Panc1 (cell line): ENCODE results near the gene SLC3A2. TPM values are rescaled to one million over a fixed set of nuclear protein-coding genes. Genes with fewer than 3 reads are reported as not detected.

ENCODE experiments used
- ATAC-seq: fragments of 200-7000 bp; cut with Tn5 transposase; 2 replicates; pipeline ENCODE4 v1.9.1; 2020; ENCODE audit warnings: mild to moderate bottlenecking, moderate library complexity
- BruUV-seq: library from RNA; stranded (reverse); fragments of 400-500 nt; replicated peaks from 2 replicates; lab custom pipeline; 2021; lab: Mats Ljungman, UMichigan
- CTCF ChIA-PET: fragments of 300-600 bp; sonication (Branson Sonifier 250); formaldehyde crosslinking; loops from one replicate; lab custom pipeline; 2022; ENCODE audit warnings: antibody characterized with exemption; lab: Charles Lee
- POLR2A ChIA-PET: fragments of 300-600 bp; sonication (Branson Sonifier 250); formaldehyde crosslinking; loops from one replicate; lab custom pipeline; 2022; ENCODE audit warnings: antibody characterized with exemption; lab: Charles Lee
- DNase-seq: peaks from one replicate; pipeline ENCODE4 v3.0.0-alpha.2; 2010; ENCODE audit warnings: low read depth, low spot score
- H3K27ac ChIP-seq: 2 replicates; pipeline ENCODE4 v1.5.1; 2011; ENCODE audit warnings: mild to moderate bottlenecking, low read length, inconsistent platforms
- H3K27me3 ChIP-seq: fragments of 200-500 bp; sonication (Bioruptor generic); 2 replicates; pipeline ENCODE4 v1.6.0; 2014; ENCODE audit warnings: low read length, inconsistent platforms; ENCODE audit not compliant: control insufficient read depth, insufficient read depth
- H3K36me3 ChIP-seq: fragments of 200-500 bp; sonication (Bioruptor generic); 2 replicates; pipeline ENCODE4 v1.5.1; 2014; ENCODE audit warnings: inconsistent platforms, mild to moderate bottlenecking, low read length, moderate library complexity; ENCODE audit not compliant: control insufficient read depth, insufficient read depth
- H3K4me1 ChIP-seq: 2 replicates; pipeline ENCODE4 v1.5.1; 2011; ENCODE audit warnings: inconsistent platforms, mild to moderate bottlenecking, low read length, moderate library complexity; ENCODE audit not compliant: control insufficient read depth, insufficient read depth
- H3K4me3 ChIP-seq, 2 experiments: 2 replicates each; pipeline ENCODE4 v1.5.1; 2011 to 2012; ENCODE audit warnings: low read depth in 2 of 2, low read length in 2 of 2, mild to moderate bottlenecking in 2 of 2, inconsistent platforms in 1 of 2, moderate library complexity in 1 of 2
- H3K9me3 ChIP-seq: fragments of 200-500 bp; sonication (Bioruptor generic); 2 replicates; pipeline ENCODE4 v1.5.1; 2014; ENCODE audit warnings: low read depth, mild to moderate bottlenecking, inconsistent platforms, low read length, moderate library complexity; ENCODE audit not compliant: control insufficient read depth, insufficient read depth
- CTCF ChIP-seq: fragments of 450-650 bp; IDR thresholded peaks from 2 replicates; pipeline ENCODE4 v1.5.1; 2017; ENCODE audit warnings: mild to moderate bottlenecking
- POLR2AphosphoS5 ChIP-seq: IDR thresholded peaks from 2 replicates; pipeline ENCODE4 v1.6.1; 2012; ENCODE audit warnings: mild to moderate bottlenecking, low read depth, low read length, moderate library complexity
- REST ChIP-seq, 2 experiments: IDR thresholded peaks; 2 replicates each; pipeline ENCODE4 v1.6.1; 2011 to 2012; ENCODE audit warnings: low read depth in 2 of 2, control low read depth in 1 of 2, low read length in 1 of 2, mild to moderate bottlenecking in 1 of 2, moderate library complexity in 1 of 2; ENCODE audit not compliant: insufficient read depth in 1 of 2
- SIN3A ChIP-seq: IDR thresholded peaks from 2 replicates; pipeline ENCODE4 v1.6.1; 2012; ENCODE audit warnings: low read depth, mild to moderate bottlenecking, low read length, moderate library complexity, borderline replicate concordance; ENCODE audit not compliant: insufficient read depth
- TCF7L2 ChIP-seq: IDR thresholded peaks from 2 replicates; pipeline ENCODE4 v1.6.1; 2011; ENCODE audit warnings: mild to moderate bottlenecking, low read depth, low read length, inconsistent platforms
- in situ Hi-C: cut with HindIII; loops from 2 replicates; pipeline ENCODE4 v1.10.0; 2016; ENCODE audit warnings: low sequenced_read_pairs, low pct_unique_long_range_greater_than_20kb
- intact Hi-C: fragments of 100-400 bp; cut with micrococcal nuclease; formaldehyde crosslinking; loops from one replicate; pipeline ENCODE4 v1.10.0; 2022; ENCODE audit not compliant: unreplicated experiment
- total RNA-seq: library from RNA; stranded (reverse); gene quantifications from one replicate; pipeline ENCODE4 v1.2.1, GENCODE V29; 2021; ENCODE audit not compliant: unreplicated experiment

SLC3A2 gene
- total RNA-seq, 1 experiment from 2014 or later: 184 TPM

GRCh38 chr11:62925308-62925707 lies 44.6 kb downstream of the SLC3A2 start:
- no peaks in the 10 kb centered on the region for H3K36me3 ChIP-seq
- H3K9me3 ChIP-seq: no peaks in the 10 kb centered on the region
- DNase-seq (no peak), ATAC-seq (no peak)
- no TSS peak for BruUV-seq
- in situ Hi-C loops: no loop called here
- H3K4me1 ChIP-seq: peaks cover 7% of the 10 kb centered on the region; the same call in 1 of the 2 replicates
- intact Hi-C loops: no loop called here
- no peak overlapping the region for H3K4me3 ChIP-seq
- ChIA-PET CTCF (no interaction called here), POLR2A (no interaction called here)
- H3K27ac ChIP-seq: no peak overlapping the region
- 0 out of 2 replicates have a peak, but pooled peaks cover 2% of the 10 kb centered on the region for H3K27me3 ChIP-seq
- TF ChIP-seq REST (IDR thresholded peaks at IDR 0.05; ENCODE audit: insufficient read depth in 1 of 2, low read depth in 2 of 2, low read length in 1 of 2): no peak
- no peak for TF ChIP-seq POLR2AphosphoS5
- TF ChIP-seq CTCF: no peak
- TF ChIP-seq TCF7L2: no peak
- no peak for TF ChIP-seq SIN3A

- Histone ChIP-seq H3K9me3 (no peaks in the 10 kb centered on the region), H3K4me1 (peaks cover 7% of the 10 kb centered on the region; the same call in 1 of the 2 replicates), H3K27me3 (0 out of 2 replicates have a peak, but pooled peaks cover 2% of the 10 kb centered on the region), H3K4me3 (no peak overlapping the region), H3K27ac (no peak overlapping the region), H3K36me3 (no peaks in the 10 kb centered on the region)
- TF ChIP-seq CTCF (no peak), REST (IDR thresholded peaks at IDR 0.05; ENCODE audit: insufficient read depth in 1 of 2, low read depth in 2 of 2, low read length in 1 of 2) (no peak), SIN3A (no peak), TCF7L2 (no peak), POLR2AphosphoS5 (no peak)
- ChIA-PET CTCF (no interaction called here), POLR2A (interaction anchor here (0.5 kb wide), 1 partner anchor 19 kb away, joined by 3 read pairs; no protein-coding TSS in a partner anchor)
- BruUV-seq: no TSS peak
- intact Hi-C loops (no loop called here), in situ Hi-C loops (no loop called here)
- ATAC-seq: no peak
- DNase-seq: no peak
Measured at GRCh38 chr11:62925745-62926679, 45.3 kb downstream of the SLC3A2 start.
